Measurements from ENCODE around the gene BAAT.
A peak's percentile ranks its signal among the peaks of the same experiment; 100 is the strongest.

BAAT gene

GRCh38 chr9:101414839-101415238 is 30.0 kb upstream of the BAAT start:
- Histone ChIP-seq H3K36me3 (ENCODE audit: control insufficient read depth in 2 of 2, insufficient read depth in 1 of 2, low read length in 2 of 2) (no peaks in the 10 kb centered on the region), H3K27ac (ENCODE audit: extremely low read depth, low read depth, low read length) (no peak overlapping the region), H3K4me3 (ENCODE audit: low read depth, low read length) (no peak overlapping the region), H3K4me1 (ENCODE audit: control insufficient read depth, insufficient read depth, low read length) (no peaks in the 10 kb centered on the region), H3K9me3 (ENCODE audit: control insufficient read depth, insufficient read depth, low read depth, low read length) (no peaks in the 10 kb centered on the region)
- POLR2A ChIA-PET = no interaction called here
- CTCF ChIA-PET = no interaction called here
- TF ChIP-seq GLI4 (tag by site-specific recombination; IDR thresholded peaks at IDR 0.05) (no peak), ZNF514 (tag by site-specific recombination; IDR thresholded peaks at IDR 0.05) (no peak), ZNF148 (tag by site-specific recombination; IDR thresholded peaks at IDR 0.05; ENCODE audit: borderline replicate concordance) (no peak), ZNF404 (tag by site-specific recombination; IDR thresholded peaks at IDR 0.05) (no peak), RBAK (tag by site-specific recombination; IDR thresholded peaks at IDR 0.05) (no peak), ZBTB20 (tag by site-specific recombination; IDR thresholded peaks at IDR 0.05) (no peak), ZNF596 (tag by site-specific recombination; IDR thresholded peaks at IDR 0.05) (no peak)

DNA sequence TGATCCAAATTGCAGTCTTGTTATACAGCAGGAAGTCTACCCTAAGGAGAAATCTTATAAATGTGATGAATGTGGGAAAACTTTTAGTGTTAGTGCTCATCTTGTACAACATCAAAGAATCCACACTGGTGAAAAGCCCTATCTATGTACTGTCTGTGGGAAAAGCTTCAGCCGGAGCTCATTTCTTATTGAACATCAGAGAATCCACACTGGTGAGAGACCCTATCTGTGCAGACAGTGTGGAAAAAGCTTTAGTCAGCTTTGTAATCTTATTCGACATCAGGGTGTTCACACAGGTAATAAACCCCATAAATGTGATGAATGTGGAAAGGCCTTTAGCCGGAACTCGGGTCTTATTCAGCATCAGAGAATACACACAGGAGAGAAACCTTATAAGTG is 24.3 kb upstream of the BAAT start:
- Histone ChIP-seq H3K4me1 (ENCODE audit: control insufficient read depth, insufficient read depth, low read length) (no peaks in the 10 kb centered on the region), H3K9me3 (ENCODE audit: control insufficient read depth, insufficient read depth, low read depth, low read length) (no peaks in the 10 kb centered on the region), H3K4me3 (ENCODE audit: low read depth, low read length) (no peak overlapping the region), H3K27ac (ENCODE audit: extremely low read depth, low read depth, low read length) (no peak overlapping the region), H3K36me3 (ENCODE audit: control insufficient read depth in 2 of 2, insufficient read depth in 1 of 2, low read length in 2 of 2) (peaks cover 15 to 54% of the 10 kb centered on the region in 2 experiments)
- POLR2A ChIA-PET = interaction anchor here (1.3 to 1.6 kb wide), 2 partner anchors 10 to 17 kb away, joined by 3 to 10 read pairs; partner anchors contain the start of genes MRPL50 and ZNF189
- CTCF ChIA-PET = interaction anchor here (1.1 kb wide), 1 partner anchor 50 kb away, joined by 4 read pairs; no protein-coding TSS in a partner anchor
- TF ChIP-seq ZNF658 (tag by site-specific recombination; IDR thresholded peaks at IDR 0.05) (no peak), ZNF670 (tag by site-specific recombination; IDR thresholded peaks at IDR 0.05; ENCODE audit: low read depth) (no peak), SETDB1 (IDR thresholded peaks at IDR 0.05; ENCODE audit: insufficient read length, low read length) (peak; percentile 99), ZNF837 (tag by site-specific recombination; IDR thresholded peaks at IDR 0.05) (no peak), ZNF174 (tag by site-specific recombination; IDR thresholded peaks at IDR 0.05) (no peak)

DNA sequence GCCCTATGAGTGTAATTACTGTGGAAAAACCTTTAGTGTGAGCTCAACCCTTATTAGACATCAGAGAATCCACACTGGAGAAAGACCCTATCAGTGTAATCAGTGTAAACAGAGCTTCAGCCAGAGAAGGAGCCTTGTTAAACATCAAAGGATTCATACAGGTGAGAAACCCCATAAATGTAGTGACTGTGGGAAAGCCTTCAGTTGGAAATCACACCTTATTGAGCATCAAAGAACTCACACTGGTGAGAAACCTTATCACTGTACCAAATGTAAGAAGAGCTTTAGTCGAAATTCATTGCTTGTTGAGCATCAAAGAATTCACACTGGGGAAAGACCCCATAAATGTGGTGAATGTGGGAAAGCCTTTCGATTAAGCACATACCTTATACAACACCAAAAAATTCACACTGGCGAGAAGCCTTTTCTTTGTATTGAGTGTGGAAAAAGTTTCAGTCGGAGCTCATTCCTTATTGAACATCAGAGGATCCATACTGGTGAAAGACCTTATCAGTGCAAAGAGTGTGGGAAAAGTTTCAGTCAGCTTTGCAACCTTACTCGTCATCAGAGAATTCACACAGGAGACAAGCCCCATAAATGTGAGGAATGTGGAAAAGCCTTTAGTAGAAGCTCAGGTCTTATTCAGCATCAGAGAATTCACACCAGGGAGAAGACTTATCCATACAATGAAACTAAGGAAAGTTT is 23.7 kb upstream of the BAAT start:
- POLR2A ChIA-PET = interaction anchor here (1.3 to 1.6 kb wide), 2 partner anchors 9 to 17 kb away, joined by 3 to 10 read pairs; partner anchors contain the start of genes MRPL50 and ZNF189
- no peaks in the 10 kb centered on the region for H3K9me3 ChIP-seq (ENCODE audit: control insufficient read depth, insufficient read depth, low read depth, low read length)
- H3K36me3 ChIP-seq (ENCODE audit: control insufficient read depth in 2 of 2, insufficient read depth in 1 of 2, low read length in 2 of 2) = peaks cover 20 to 59% of the 10 kb centered on the region in 2 experiments

More for the DNA sequence above, 23.7 kb upstream of the BAAT start:
- CTCF ChIA-PET = interaction anchor here (1.1 kb wide), 1 partner anchor 51 kb away, joined by 4 read pairs; no protein-coding TSS in a partner anchor
- no peak for TF ChIP-seq ZNF292 (tag by site-specific recombination; IDR thresholded peaks at IDR 0.05; ENCODE audit: borderline replicate concordance, low read depth)
- no peak for TF ChIP-seq ZNF514 (tag by site-specific recombination; IDR thresholded peaks at IDR 0.05)
- no peak for TF ChIP-seq ZNF416 (tag by site-specific recombination; IDR thresholded peaks at IDR 0.05)
- TF ChIP-seq, protein P1, sequence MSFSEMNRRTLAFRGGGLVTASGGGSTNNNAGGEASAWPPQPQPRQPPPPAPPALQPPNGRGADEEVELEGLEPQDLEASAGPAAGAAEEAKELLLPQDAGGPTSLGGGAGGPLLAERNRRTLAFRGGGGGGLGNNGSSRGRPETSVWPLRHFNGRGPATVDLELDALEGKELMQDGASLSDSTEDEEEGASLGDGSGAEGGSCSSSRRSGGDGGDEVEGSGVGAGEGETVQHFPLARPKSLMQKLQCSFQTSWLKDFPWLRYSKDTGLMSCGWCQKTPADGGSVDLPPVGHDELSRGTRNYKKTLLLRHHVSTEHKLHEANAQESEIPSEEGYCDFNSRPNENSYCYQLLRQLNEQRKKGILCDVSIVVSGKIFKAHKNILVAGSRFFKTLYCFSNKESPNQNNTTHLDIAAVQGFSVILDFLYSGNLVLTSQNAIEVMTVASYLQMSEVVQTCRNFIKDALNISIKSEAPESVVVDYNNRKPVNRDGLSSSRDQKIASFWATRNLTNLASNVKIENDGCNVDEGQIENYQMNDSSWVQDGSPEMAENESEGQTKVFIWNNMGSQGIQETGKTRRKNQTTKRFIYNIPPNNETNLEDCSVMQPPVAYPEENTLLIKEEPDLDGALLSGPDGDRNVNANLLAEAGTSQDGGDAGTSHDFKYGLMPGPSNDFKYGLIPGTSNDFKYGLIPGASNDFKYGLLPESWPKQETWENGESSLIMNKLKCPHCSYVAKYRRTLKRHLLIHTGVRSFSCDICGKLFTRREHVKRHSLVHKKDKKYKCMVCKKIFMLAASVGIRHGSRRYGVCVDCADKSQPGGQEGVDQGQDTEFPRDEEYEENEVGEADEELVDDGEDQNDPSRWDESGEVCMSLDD (tag by site-specific recombination; IDR thresholded peaks at IDR 0.05) = no peak
- TF ChIP-seq ZBTB7A (tag by site-specific recombination; IDR thresholded peaks at IDR 0.05; ENCODE audit: low read depth) = no peak
- TF ChIP-seq TRIM28 (IDR thresholded peaks at IDR 0.05; ENCODE audit: borderline replicate concordance, low read length) = 0 out of 2 replicates have a peak, but pooled peaks have one; percentile 8
- Histone ChIP-seq H3K4me1 (ENCODE audit: control insufficient read depth, insufficient read depth, low read length) (no peaks in the 10 kb centered on the region), H3K27ac (ENCODE audit: extremely low read depth, low read depth, low read length) (no peak overlapping the region), H3K4me3 (ENCODE audit: low read depth, low read length) (no peak overlapping the region)

Data from HEK293 (cell line).